Calu3 (cell line): Measurements from ENCODE around the gene CHAT. TPM values are rescaled to one million over a fixed set of nuclear protein-coding genes. Genes with fewer than 3 reads are reported as not detected.

Experiments used
- BruUV-seq: library from RNA; stranded (reverse); fragments of 400-500 nt; replicated peaks from 2 replicates; lab custom pipeline; 2021; lab: Mats Ljungman, UMichigan
- CTCF ChIA-PET: fragments of 300-600 bp; sonication (Branson Sonifier 250); formaldehyde crosslinking; loops from one replicate; lab custom pipeline; 2022; ENCODE audit warnings: antibody characterized with exemption; lab: Charles Lee
- DNase-seq: peaks from one replicate; pipeline ENCODE4 v3.0.0; 2022
- H3K27ac Mint-ChIP-seq: one replicate; pipeline ENCODE4 v1.8.0; 2022; ENCODE audit warnings: mixed read lengths; ENCODE audit not compliant: unreplicated experiment
- H3K27me3 Mint-ChIP-seq: one replicate; pipeline ENCODE4 v1.8.0; 2022; ENCODE audit warnings: mixed read lengths; ENCODE audit not compliant: unreplicated experiment
- H3K36me3 Mint-ChIP-seq: one replicate; pipeline ENCODE4 v1.8.0; 2022; ENCODE audit warnings: mild to moderate bottlenecking, moderate library complexity, mixed read lengths; ENCODE audit not compliant: insufficient read depth, unreplicated experiment
- H3K4me1 Mint-ChIP-seq: one replicate; pipeline ENCODE4 v1.8.0; 2022; ENCODE audit warnings: mild to moderate bottlenecking, low read depth, mixed read lengths; ENCODE audit not compliant: unreplicated experiment
- H3K4me3 Mint-ChIP-seq: one replicate; pipeline ENCODE4 v1.8.0; 2022; ENCODE audit warnings: mild to moderate bottlenecking, low read depth, moderate library complexity, mixed read lengths; ENCODE audit not compliant: unreplicated experiment
- H3K9me3 Mint-ChIP-seq: one replicate; pipeline ENCODE4 v1.8.0; 2022; ENCODE audit warnings: low read depth, mixed read lengths; ENCODE audit not compliant: unreplicated experiment
- intact Hi-C: fragments of 100-400 bp; cut with micrococcal nuclease; formaldehyde crosslinking; loops from one replicate; pipeline ENCODE4 v1.10.0; 2022; ENCODE audit not compliant: unreplicated experiment
- total RNA-seq: library from RNA; stranded (reverse); gene quantifications from 2 replicates; pipeline ENCODE4 v1.2.3, GENCODE V29; 2022
- TF ChIP-seq, protein P1 (sequence below): fragments of 200-600 bp; IDR thresholded peaks from one replicate; pipeline ENCODE4 v1.8.0; 2022; ENCODE audit warnings: antibody characterized with exemption; ENCODE audit not compliant: unreplicated experiment

CHAT gene
- total RNA-seq, 1 experiment from 2014 or later = not detected

DNA sequence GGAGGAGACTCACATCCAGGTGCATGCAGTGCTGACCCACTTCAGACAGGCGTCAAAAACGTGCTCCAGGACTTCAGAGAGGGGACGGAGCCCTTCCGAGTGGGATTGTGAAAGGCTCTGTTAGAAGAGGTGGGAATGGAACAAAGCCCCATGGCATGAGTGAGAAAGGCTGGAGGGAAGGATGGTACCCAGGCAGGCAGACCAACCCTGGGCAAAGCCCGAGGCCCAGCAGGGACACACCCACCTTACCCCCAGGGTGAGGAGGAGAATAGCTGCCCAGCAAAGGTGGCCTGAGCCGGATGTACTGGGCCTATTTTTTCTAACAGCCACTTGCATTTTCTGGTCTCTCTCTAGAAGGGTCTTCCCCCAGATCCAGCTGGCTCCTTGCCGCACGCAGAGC lies 14.8 kb downstream of the CHAT start:
- Mint-ChIP-seq H3K4me1 (no peaks in the 10 kb centered on the region), H3K27ac (no peak overlapping the region), H3K36me3 (no peaks in the 10 kb centered on the region), H3K4me3 (no peak overlapping the region), H3K9me3 (no peaks in the 10 kb centered on the region), H3K27me3 (peaks cover 19% of the 10 kb centered on the region)
- DNase-seq = no peak
- intact Hi-C loops = no loop called here
- no TSS peak for BruUV-seq
- CTCF ChIA-PET = no interaction called here
- TF ChIP-seq, protein P1, sequence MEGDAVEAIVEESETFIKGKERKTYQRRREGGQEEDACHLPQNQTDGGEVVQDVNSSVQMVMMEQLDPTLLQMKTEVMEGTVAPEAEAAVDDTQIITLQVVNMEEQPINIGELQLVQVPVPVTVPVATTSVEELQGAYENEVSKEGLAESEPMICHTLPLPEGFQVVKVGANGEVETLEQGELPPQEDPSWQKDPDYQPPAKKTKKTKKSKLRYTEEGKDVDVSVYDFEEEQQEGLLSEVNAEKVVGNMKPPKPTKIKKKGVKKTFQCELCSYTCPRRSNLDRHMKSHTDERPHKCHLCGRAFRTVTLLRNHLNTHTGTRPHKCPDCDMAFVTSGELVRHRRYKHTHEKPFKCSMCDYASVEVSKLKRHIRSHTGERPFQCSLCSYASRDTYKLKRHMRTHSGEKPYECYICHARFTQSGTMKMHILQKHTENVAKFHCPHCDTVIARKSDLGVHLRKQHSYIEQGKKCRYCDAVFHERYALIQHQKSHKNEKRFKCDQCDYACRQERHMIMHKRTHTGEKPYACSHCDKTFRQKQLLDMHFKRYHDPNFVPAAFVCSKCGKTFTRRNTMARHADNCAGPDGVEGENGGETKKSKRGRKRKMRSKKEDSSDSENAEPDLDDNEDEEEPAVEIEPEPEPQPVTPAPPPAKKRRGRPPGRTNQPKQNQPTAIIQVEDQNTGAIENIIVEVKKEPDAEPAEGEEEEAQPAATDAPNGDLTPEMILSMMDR = no peak

DNA sequence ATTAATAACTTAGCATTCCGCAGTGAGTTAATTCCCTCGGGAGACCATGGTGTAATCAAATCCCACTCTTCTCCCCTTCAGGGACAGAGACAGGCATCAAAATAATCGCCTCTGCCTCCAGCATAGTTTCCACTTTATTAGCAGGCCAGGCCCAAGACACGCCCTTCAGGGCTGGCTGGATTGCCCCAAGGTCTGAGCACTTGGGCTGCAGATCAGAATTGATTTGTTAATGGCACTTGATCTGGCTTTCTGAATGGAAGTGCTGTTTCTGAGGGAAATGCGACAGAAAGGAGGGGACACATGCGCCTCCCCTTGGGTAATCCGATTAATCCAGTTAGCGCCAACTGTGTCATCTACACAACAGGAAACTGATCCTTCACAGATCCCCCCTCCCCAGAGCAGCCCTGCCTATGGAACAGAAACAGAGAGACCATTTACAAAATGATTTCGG lies 15.6 kb downstream of the CHAT start:
- no peaks in the 10 kb centered on the region for H3K9me3 Mint-ChIP-seq
- no peaks in the 10 kb centered on the region for H3K36me3 Mint-ChIP-seq
- CTCF ChIA-PET = no interaction called here
- H3K4me1 Mint-ChIP-seq = no peaks in the 10 kb centered on the region
- no peak overlapping the region for H3K4me3 Mint-ChIP-seq
- intact Hi-C loops = no loop called here
- peaks cover 16% of the 10 kb centered on the region for H3K27me3 Mint-ChIP-seq
- TF ChIP-seq, protein P1 = no peak
- no peak for DNase-seq
- no peak overlapping the region for H3K27ac Mint-ChIP-seq
- BruUV-seq = no TSS peak

DNA sequence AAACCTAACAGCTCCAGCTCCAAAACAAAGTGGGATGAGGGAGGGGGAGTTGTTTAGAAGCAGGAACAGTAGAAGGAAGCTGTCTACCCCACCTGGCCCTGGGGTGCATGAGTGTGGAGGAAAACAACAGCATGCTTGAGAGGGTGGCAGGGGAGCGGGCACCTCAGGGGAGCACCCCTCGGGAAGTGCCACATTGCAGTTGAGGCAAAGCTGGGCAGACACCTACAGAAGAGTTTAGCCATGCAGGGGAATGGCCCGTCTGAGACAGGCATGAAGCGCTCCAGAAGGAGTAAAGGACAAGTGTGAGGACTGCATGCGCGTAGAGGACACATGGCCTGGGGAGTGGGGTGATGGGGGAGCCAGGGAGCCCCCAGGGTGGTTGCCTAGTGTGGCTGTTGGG lies 18.1 kb downstream of the CHAT start:
- Mint-ChIP-seq H3K36me3 (no peaks in the 10 kb centered on the region), H3K9me3 (no peaks in the 10 kb centered on the region), H3K4me3 (no peak overlapping the region), H3K4me1 (no peaks in the 10 kb centered on the region), H3K27me3 (peaks cover 22% of the 10 kb centered on the region), H3K27ac (no peak overlapping the region)
- no TSS peak for BruUV-seq
- TF ChIP-seq, protein P1 = no peak
- DNase-seq = no peak
- CTCF ChIA-PET = no interaction called here
- intact Hi-C loops = no loop called here

DNA sequence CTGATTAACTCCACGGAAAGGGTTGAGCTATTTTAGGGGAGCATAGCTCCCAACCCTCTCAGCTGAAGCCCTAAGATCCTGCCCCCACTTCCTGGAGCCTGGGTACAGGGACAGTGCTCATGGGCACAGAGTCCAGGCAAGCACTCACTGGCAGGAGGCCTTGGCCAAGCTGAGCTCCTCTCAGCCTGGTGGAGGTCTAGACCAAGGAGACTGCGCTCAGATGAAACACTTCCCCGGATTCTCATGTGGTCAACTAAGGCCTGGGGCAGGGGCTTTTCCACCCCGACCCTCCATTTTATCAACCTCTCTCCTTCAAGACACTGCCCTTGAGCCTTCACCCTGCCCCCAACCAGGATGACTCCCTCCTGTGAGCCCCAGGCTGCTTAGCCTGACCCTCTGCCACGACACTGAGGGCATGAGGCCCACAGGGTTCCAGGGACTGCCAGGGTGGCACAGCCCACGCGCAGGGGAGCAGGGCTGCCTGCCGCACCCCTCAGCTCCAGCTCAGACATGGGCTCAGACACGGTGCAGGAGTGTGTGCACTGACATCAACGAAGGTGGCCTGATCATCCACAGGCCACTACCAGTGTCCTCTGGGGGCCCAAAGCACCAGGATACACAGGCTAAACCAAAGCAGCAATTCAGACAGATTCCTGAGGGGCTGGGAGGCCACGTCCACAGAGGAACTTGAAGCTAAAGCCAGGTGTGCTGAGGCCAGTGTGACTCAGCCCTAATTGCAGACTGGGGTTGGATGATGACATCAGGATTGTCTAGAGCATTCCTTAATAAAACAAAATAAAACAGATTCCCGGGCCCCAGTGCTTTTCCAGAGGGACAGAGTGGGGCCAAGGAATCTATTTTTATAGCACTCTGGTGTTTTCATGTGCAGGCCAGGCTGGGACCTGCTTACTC lies 18.8 kb downstream of the CHAT start:
- DNase-seq = no peak
- BruUV-seq = no TSS peak
- intact Hi-C loops = no loop called here
- peaks cover 29% of the 10 kb centered on the region for H3K27me3 Mint-ChIP-seq
- CTCF ChIA-PET = no interaction called here
- no peaks in the 10 kb centered on the region for H3K36me3 Mint-ChIP-seq
- H3K4me1 Mint-ChIP-seq = no peaks in the 10 kb centered on the region
- H3K9me3 Mint-ChIP-seq = no peaks in the 10 kb centered on the region
- no peak overlapping the region for H3K4me3 Mint-ChIP-seq
- TF ChIP-seq, protein P1 = no peak
- H3K27ac Mint-ChIP-seq = no peak overlapping the region
